Measurements from ENCODE around the gene AUTS2.

AUTS2 gene

GRCh38 chr7:69994218-69994617 is 395.9 kb downstream of the AUTS2 start:
- DNase-seq (ENCODE audit: low read depth in 2 of 2): no peak
- no peak for TF ChIP-seq CTCF (IDR thresholded peaks at IDR 0.05; ENCODE audit: low read depth, low read length)
- no peak overlapping the region for H3K4me3 ChIP-seq (replicated peaks in 1 of 2; ENCODE audit: low read depth in 2 of 2, low read length in 2 of 2)

DNA sequence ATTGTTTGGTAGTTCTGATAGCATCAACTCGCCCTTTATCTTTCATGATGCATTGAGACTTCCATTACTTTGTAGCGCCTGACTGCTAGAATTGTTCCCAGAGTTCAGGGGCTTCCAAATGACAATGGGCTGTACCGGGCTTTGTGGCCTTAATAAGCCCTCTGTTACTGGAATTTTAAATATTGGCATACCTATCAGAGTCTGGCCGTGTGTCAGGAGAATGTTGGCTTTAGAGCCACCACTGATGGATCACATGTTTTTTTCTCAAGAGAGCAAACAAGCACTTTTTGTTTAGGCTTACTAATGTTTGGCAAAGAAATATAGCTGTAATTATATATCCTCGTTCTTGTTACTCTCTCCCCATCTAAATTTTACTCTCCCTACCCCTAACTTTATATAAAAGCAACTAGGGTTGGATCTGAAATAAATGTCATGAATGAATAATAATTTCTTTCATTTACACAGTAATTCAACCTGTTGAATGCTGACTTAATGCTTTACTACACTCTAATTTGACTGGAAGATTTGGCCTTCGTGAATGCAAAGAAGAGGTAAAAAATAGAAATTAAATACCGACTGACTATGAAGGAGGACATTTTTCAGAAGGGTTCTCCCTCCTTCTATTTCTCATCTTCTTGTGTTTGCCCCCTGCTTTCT is 396.7 kb downstream of the AUTS2 start:
- no peak overlapping the region for H3K4me3 ChIP-seq (replicated peaks in 1 of 2; ENCODE audit: low read depth in 2 of 2, low read length in 2 of 2)
- TF ChIP-seq CTCF (IDR thresholded peaks at IDR 0.05; ENCODE audit: low read depth, low read length): no peak
- no peak for DNase-seq (ENCODE audit: low read depth in 2 of 2)

DNA sequence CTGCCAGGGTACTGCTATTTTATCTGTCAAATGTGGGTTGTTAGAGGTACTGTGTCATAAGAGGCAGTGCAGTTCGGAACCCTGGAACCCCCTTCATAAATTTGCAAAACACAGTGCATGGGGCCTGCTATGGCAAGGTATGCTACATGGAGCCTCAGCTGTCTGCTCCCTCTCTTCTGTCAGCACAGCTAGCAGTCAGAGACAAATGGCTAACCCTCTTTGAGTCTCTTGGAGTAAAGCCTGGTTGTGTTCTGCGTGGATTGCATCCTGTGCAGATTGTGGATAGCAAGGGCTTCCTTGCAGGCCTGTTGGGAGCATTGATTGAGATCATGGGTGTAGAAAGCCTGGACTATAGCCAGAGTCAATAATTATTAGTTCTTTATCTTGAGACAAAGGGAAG is 397.8 kb downstream of the AUTS2 start:
- no peak for TF ChIP-seq CTCF (IDR thresholded peaks at IDR 0.05; ENCODE audit: low read depth, low read length)
- no peak for DNase-seq (ENCODE audit: low read depth in 2 of 2)
- H3K4me3 ChIP-seq (replicated peaks in 1 of 2; ENCODE audit: low read depth in 2 of 2, low read length in 2 of 2): no peak overlapping the region

- H3K4me3 ChIP-seq (replicated peaks in 1 of 2; ENCODE audit: low read depth in 2 of 2, low read length in 2 of 2): no peak overlapping the region
- no peak for TF ChIP-seq CTCF (IDR thresholded peaks at IDR 0.05; ENCODE audit: low read depth, low read length)
- DNase-seq (ENCODE audit: low read depth in 2 of 2): no peak
These were observed 402.6 kb downstream of the AUTS2 start for GRCh38 chr7:70000737-70001348.

DNA sequence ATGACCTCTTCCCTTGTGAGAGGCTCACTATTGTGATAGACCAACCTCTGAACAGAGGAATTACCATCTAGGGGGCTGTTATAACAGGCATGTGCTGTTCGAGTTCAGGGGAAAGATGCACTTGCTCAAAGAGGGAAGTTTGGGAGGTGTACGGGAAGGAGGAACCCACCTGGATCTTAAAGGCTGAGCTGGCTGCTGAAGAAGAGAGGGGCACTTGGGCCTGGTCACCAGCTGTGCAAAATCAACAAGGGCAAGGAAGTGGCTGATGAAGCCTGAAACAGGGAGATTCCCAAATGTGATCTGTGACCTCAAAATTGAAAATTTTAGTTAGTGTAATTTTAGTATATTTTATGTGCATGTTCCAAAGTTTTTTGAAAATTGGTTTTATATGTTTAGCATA is 407.2 kb downstream of the AUTS2 start:
- H3K4me3 ChIP-seq (replicated peaks in 1 of 2; ENCODE audit: low read depth in 2 of 2, low read length in 2 of 2): no peak overlapping the region
- DNase-seq (ENCODE audit: low read depth in 2 of 2): no peak
- no peak for TF ChIP-seq CTCF (IDR thresholded peaks at IDR 0.05; ENCODE audit: low read depth, low read length)

DNA sequence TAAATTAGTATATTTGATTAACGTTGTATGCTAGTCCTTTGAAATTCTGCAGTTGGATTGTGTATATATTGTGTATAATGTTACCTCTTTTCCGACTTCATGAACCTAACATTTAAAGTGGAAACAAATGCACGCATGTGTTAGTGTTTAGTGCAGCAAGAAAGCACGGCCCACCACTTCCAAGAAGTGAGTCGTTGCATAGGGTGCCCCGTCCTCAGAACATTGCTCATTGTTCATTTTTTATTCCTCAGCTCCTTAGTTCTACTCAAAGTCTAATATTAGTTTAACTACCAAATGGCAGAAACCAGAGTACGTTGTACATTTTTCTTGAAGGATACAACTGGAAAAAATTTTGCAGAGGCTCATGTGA is 407.6 kb downstream of the AUTS2 start:
- H3K4me3 ChIP-seq (replicated peaks in 1 of 2; ENCODE audit: low read depth in 2 of 2, low read length in 2 of 2): no peak overlapping the region
- no peak for TF ChIP-seq CTCF (IDR thresholded peaks at IDR 0.05; ENCODE audit: low read depth, low read length)
- no peak for DNase-seq (ENCODE audit: low read depth in 2 of 2)
